ENCODE data around the gene RUNX1. TPM values are rescaled to one million over a fixed set of nuclear protein-coding genes. Genes with fewer than 3 reads are reported as not detected.

Gene RUNX1
- polyA plus RNA-seq, 1 of the 3 experiments (the other 2 are of a cell fraction), result 17.1 TPM

DNA sequence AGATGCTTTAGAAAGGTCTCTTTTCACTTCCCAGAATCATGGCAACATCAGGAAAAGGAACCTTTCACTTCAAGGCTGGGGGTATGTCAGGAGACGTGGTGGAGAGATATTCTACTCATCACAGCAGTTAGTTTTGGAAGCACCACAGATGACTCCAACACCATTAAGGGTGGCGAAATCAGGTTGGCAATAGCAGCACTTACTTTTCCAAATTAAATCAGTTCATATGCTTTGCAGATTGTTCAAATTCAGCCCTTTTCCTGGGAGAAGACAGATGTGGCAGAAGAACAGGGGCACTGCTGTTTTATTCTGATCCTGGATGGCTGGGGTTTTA lies 79.0 kb downstream of the RUNX1 start:
- Histone ChIP-seq H3K79me2 (ENCODE audit: insufficient read depth) (no peaks in the 10 kb centered on the region), H3K36me3 (replicated peaks in 1 of 2; ENCODE audit: control insufficient read depth in 1 of 2, insufficient read depth in 2 of 2, low read length in 1 of 2) (no peaks in the 10 kb centered on the region), H3K27ac (ENCODE audit: low read depth in 2 of 2, low read length in 1 of 2) (no peak overlapping the region), H2AFZ (ENCODE audit: low read depth) (no peak overlapping the region), H3K27me3 (ENCODE audit: insufficient read depth) (no peaks in the 10 kb centered on the region), H3K4me2 (no peak overlapping the region), H3K9ac (no peak overlapping the region), H4K20me1 (ENCODE audit: insufficient read depth) (no peaks in the 10 kb centered on the region), H3K4me1 (ENCODE audit: control insufficient read depth in 1 of 2, insufficient read depth in 2 of 2, low read depth in 1 of 2, low read length in 1 of 2) (0 out of 4 replicates have a peak, but pooled peaks cover 0 to 2% of the 10 kb centered on the region in 2 experiments), H3F3A (replicated peaks; ENCODE audit: insufficient read depth) (no peaks in the 10 kb centered on the region), H3K9me3 (no peaks in the 10 kb centered on the region), H3K4me3 (ENCODE audit: low read depth in 2 of 2, low read length in 1 of 2) (no peak overlapping the region), H3K9me2 (no peaks in the 10 kb centered on the region)
- POLR2A ChIA-PET, result no interaction called here
- TF ChIP-seq ELF1 (IDR thresholded peaks at IDR 0.05) (no peak), EP300 (IDR thresholded peaks at IDR 0.05; ENCODE audit: borderline replicate concordance in 1 of 2, low read depth in 1 of 2, low read length in 1 of 2) (no peak), TAF1 (IDR thresholded peaks at IDR 0.05; ENCODE audit: borderline replicate concordance, low read depth, low read length) (no peak), MEF2A (IDR thresholded peaks at IDR 0.05; ENCODE audit: borderline replicate concordance, low read depth) (no peak), GATA2 (CRISPR knock-in tag; IDR thresholded peaks at IDR 0.05) (no peak), EZH2phosphoT487 (IDR thresholded peaks at IDR 0.05; ENCODE audit: borderline replicate concordance, low read depth) (no peak), YY1 (IDR thresholded peaks at IDR 0.05; ENCODE audit: low read depth) (no peak), FOXM1 (IDR thresholded peaks at IDR 0.05; ENCODE audit: low read depth) (no peak), RFX5 (IDR thresholded peaks at IDR 0.05; ENCODE audit: low read length) (no peak), CHD2 (IDR thresholded peaks at IDR 0.05; ENCODE audit: low read length, partially characterized antibody) (no peak), NRF1 (IDR thresholded peaks at IDR 0.05; ENCODE audit: low read depth, low read length) (no peak), RXRA (IDR thresholded peaks at IDR 0.05; ENCODE audit: borderline replicate concordance, low read depth) (no peak), MXI1 (IDR thresholded peaks at IDR 0.05; ENCODE audit: low read depth, low read length) (no peak)
- TF ChIP-seq, protein P1, sequence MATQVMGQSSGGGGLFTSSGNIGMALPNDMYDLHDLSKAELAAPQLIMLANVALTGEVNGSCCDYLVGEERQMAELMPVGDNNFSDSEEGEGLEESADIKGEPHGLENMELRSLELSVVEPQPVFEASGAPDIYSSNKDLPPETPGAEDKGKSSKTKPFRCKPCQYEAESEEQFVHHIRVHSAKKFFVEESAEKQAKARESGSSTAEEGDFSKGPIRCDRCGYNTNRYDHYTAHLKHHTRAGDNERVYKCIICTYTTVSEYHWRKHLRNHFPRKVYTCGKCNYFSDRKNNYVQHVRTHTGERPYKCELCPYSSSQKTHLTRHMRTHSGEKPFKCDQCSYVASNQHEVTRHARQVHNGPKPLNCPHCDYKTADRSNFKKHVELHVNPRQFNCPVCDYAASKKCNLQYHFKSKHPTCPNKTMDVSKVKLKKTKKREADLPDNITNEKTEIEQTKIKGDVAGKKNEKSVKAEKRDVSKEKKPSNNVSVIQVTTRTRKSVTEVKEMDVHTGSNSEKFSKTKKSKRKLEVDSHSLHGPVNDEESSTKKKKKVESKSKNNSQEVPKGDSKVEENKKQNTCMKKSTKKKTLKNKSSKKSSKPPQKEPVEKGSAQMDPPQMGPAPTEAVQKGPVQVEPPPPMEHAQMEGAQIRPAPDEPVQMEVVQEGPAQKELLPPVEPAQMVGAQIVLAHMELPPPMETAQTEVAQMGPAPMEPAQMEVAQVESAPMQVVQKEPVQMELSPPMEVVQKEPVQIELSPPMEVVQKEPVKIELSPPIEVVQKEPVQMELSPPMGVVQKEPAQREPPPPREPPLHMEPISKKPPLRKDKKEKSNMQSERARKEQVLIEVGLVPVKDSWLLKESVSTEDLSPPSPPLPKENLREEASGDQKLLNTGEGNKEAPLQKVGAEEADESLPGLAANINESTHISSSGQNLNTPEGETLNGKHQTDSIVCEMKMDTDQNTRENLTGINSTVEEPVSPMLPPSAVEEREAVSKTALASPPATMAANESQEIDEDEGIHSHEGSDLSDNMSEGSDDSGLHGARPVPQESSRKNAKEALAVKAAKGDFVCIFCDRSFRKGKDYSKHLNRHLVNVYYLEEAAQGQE (IDR thresholded peaks at IDR 0.05; ENCODE audit: low read depth, low read length), result no peak
- TF ChIP-seq, protein P2, sequence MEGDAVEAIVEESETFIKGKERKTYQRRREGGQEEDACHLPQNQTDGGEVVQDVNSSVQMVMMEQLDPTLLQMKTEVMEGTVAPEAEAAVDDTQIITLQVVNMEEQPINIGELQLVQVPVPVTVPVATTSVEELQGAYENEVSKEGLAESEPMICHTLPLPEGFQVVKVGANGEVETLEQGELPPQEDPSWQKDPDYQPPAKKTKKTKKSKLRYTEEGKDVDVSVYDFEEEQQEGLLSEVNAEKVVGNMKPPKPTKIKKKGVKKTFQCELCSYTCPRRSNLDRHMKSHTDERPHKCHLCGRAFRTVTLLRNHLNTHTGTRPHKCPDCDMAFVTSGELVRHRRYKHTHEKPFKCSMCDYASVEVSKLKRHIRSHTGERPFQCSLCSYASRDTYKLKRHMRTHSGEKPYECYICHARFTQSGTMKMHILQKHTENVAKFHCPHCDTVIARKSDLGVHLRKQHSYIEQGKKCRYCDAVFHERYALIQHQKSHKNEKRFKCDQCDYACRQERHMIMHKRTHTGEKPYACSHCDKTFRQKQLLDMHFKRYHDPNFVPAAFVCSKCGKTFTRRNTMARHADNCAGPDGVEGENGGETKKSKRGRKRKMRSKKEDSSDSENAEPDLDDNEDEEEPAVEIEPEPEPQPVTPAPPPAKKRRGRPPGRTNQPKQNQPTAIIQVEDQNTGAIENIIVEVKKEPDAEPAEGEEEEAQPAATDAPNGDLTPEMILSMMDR (IDR thresholded peaks at IDR 0.05), result no peak
- WGBS (ENCODE audit: low lambda C conversion rate), result 84% methylated on average over 2 of the region's 2 CpGs
- no peak for DNase-seq
- CTCF ChIA-PET, result interaction anchor here (0.9 kb wide), 1 partner anchor 11 kb away, joined by 3 read pairs; no protein-coding TSS in a partner anchor
